ENCODE data around the gene FJX1.
"Not testable (repeated sequence)": the region's sequence is repeated elsewhere in the genome, so short reads cannot be mapped to it uniquely, and the experiment has no call there.

GRCh38 chr11:35652786-35653185 is 34.5 kb downstream of the FJX1 start:
- not testable (repeated sequence) for TF ChIP-seq POLR2A, CTCF (IDR thresholded peaks at IDR 0.05)

Data from Peyer's patch (tissue), 4 donors.